Aorta (tissue), 5 donors: ENCODE data around the gene PDE4D. TPM values are rescaled to one million over a fixed set of nuclear protein-coding genes. Genes with fewer than 3 reads are reported as not detected.

Experiments used
- ATAC-seq: fragments of 200-7000 bp; cut with Tn5 transposase; one replicate; pipeline ENCODE4 v1.9.1; 2022; ENCODE audit warnings: moderate library complexity; ENCODE audit not compliant: low FRiP score
- DNase-seq, 2 donors: peaks; one replicate each; pipeline ENCODE4 v3.0.0-alpha.2; 2020
- H3K27ac ChIP-seq, 2 donors: one replicate each; pipeline ENCODE4 v1.5.1; 2013; ENCODE audit warnings: low read length in 2 of 2, mild to moderate bottlenecking in 2 of 2, moderate library complexity in 2 of 2, control low read depth in 1 of 2, inconsistent platforms in 1 of 2, low read depth in 1 of 2
- H3K27me3 ChIP-seq, 2 donors: one replicate each; pipeline ENCODE4 v1.6.1; 2013; ENCODE audit warnings: control low read depth in 1 of 2, low read length in 1 of 2, mild to moderate bottlenecking in 1 of 2, moderate library complexity in 1 of 2; ENCODE audit not compliant: insufficient read depth in 2 of 2, control insufficient read depth in 1 of 2
- H3K36me3 ChIP-seq, 2 donors: one replicate each; pipeline ENCODE4 v1.6.1; 2013; ENCODE audit warnings: control low read depth in 1 of 2, low read length in 1 of 2, mild to moderate bottlenecking in 1 of 2; ENCODE audit not compliant: insufficient read depth in 2 of 2, control insufficient read depth in 1 of 2
- H3K4me1 ChIP-seq, 2 donors: one replicate each; pipeline ENCODE4 v1.6.1; 2013; ENCODE audit warnings: low read length in 2 of 2, control low read depth in 1 of 2, mild to moderate bottlenecking in 1 of 2, moderate library complexity in 1 of 2; ENCODE audit not compliant: insufficient read depth in 2 of 2, control insufficient read depth in 1 of 2
- H3K4me3 ChIP-seq, 2 donors: one replicate each; pipeline ENCODE4 v1.5.1; 2013; ENCODE audit warnings: low read length in 2 of 2, control low read depth in 1 of 2, mild to moderate bottlenecking in 1 of 2
- H3K9me3 ChIP-seq: one replicate; pipeline ENCODE4 v1.6.1; 2013; ENCODE audit warnings: mild to moderate bottlenecking, low read length; ENCODE audit not compliant: control insufficient read depth
- WGBS, 2 donors: extraction: QIAGEN DNeasy Blood & Tissue Kit; methylation state at CpG; one replicate each; pipeline ENCODE4 v1.1.7; 2013; 5-methylcytosine and 5-hydroxymethylcytosine counted together
- intact Hi-C, 2 donors: fragments of 100-400 bp; cut with DNase I; formaldehyde crosslinking; loops; one replicate each; pipeline versions ENCODE4 v1.14.2 to v1.15.0; 2022
- polyA plus RNA-seq, 2 donors: library from polyadenylated mRNA; stranded (reverse); fragments of 200-250 nt; gene quantifications; one replicate each; pipeline ENCODE4 v1.2.3, GENCODE V29; 2013
- total RNA-seq, 2 donors: library from RNA; stranded (reverse); fragmentation: NEBNext Ultra II Directional; extraction: Animal tissue kit (Norgen Biotek cat#: 25700); gene quantifications; one replicate each; pipeline ENCODE4 v1.2.1, GENCODE V29; 2021
- donor health status: healthy with polysubstance abuse.
- donor health status: Bipolar disorder and iron deficiency.
- donor health status: DM: no; HTN: no; CAD: no.
- donor health status: DM: no; HTN: no; CAD: no.
- donor health status: DM: yes; HTN: yes; CAD: no.

PDE4D gene
- total and polyA plus RNA-seq, 4 donors = 2.4 to 112 (median 33.3) TPM

DNA sequence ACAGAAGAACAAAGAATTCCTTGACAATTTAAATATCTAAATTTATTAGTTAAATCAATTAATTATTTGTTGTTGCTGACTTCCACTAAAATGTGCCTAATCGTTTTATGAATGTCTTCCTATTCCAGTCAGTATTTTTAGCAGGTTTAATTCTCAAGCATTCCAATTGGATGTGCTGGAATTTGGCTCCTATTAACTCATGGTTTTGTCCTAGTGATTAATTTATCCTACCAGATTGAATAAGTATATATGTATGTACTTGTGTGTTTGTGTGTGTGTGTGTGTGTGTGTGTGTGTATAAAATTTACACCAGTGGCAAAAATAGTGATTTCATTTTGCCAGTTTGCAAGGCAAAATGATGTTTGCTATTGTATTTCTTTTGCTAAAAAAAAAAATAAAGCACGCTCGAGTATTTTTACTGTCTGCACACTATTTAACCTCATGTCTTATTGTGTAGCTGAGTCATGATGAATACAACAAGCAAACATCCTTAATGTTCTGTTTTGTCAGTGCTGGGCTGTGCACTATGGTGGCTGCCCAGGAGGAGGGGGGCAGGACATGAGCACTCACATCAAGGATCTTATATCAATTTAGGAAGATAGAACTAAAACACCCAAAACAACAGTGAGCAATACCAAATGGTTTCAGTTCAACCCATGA is 375.5 kb downstream of the PDE4D start:
- Histone ChIP-seq H3K27ac (no peak overlapping the region), H3K9me3 (no peaks in the 10 kb centered on the region), H3K36me3 (no peaks in the 10 kb centered on the region), H3K4me3 (no peak overlapping the region), H3K4me1 (peaks cover 0 to 7% of the 10 kb centered on the region in 2 donors), H3K27me3 (no peaks in the 10 kb centered on the region)
- intact Hi-C loops = no loop called here
- DNase-seq = no peak
- WGBS, 2 donors = 15 to 17% methylated on average over 3 of the region's 3 CpGs
- ATAC-seq = no peak

DNA sequence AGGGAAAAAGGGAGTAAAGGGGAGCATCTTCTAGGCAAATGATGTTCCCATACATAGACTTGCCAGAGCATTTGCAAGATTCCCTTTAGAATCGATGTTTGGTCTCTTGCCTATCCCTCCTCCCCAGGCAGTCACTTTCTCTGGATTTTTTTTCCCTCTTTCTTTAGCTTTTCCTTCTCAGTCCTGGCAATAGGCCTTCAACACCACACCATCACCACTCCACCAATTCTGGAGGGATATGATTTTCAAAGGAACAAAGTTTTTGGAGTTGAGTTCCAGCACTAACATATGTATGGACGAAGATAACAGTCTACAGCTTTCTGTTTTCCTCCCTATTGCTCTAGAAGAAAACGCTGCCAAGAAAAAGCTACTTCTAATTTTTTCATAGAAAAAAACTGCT is 377.4 kb downstream of the PDE4D start:
- DNase-seq (no peak), ATAC-seq (no peak)
- Histone ChIP-seq H3K36me3 (no peaks in the 10 kb centered on the region), H3K27me3 (no peaks in the 10 kb centered on the region), H3K4me1 (peaks cover 0 to 7% of the 10 kb centered on the region in 2 donors), H3K9me3 (no peaks in the 10 kb centered on the region), H3K4me3 (no peak overlapping the region), H3K27ac (no peak overlapping the region)
- 29 to 39% methylated on average over 3 of the region's 3 CpGs for WGBS, 2 donors
- intact Hi-C loops = no loop called here

DNA sequence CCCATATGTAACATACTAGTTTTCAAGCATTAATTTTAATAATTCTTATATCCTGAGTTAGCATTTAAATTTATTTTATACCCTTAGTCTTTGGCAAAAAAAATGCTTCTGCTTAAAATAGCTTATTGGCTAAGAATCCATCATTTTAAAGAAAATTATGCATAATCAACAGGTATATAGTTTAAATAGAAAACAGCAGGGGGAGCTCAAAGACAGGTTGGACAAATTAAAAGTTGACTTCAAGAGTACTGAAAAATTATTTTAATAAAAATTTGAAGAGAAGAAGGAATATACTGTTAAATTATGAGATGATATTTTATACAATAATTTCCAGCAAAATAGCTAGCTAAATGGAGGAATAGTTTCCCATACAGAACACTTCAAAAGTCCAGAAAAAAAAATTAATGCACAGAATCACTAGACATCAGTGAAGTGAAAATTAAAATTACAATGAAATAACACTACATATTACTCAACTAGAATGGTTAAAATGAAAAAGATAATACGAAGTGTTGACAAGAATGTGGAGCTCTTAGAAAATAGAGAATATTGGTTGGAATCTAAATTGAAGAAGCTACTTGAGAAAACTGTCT is 387.1 kb downstream of the PDE4D start:
- WGBS, 2 donors = 68 to 71% methylated on average over 1 of the region's 1 CpG
- H3K4me1 ChIP-seq = no peaks in the 10 kb centered on the region
- no peak for DNase-seq
- H3K9me3 ChIP-seq = no peaks in the 10 kb centered on the region
- no peak overlapping the region for H3K4me3 ChIP-seq
- H3K36me3 ChIP-seq = no peaks in the 10 kb centered on the region
- H3K27ac ChIP-seq = no peak overlapping the region
- no peak for ATAC-seq
- intact Hi-C loops = loop anchor here (5.0 kb wide), 3 partner anchors 166 to 291 kb away; no protein-coding TSS in a partner anchor
- H3K27me3 ChIP-seq = no peaks in the 10 kb centered on the region

DNA sequence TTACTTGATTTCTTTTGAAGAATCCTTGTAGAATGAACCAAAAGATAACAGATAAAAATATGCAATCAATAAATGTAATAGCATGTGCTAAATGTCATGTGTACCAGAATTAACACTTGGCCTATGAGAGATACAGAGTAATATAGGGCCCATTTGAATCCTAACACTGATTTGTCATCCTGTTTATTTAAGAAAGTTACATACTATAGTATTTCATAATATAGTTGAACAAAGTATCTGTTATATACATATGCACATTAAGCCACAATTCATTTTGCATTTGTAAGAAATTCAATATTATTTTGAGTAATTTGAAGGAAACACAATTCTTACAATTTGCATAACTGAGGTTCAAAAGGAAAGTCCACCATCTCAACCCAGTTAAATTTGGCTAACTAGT is 389.5 kb downstream of the PDE4D start:
- no peaks in the 10 kb centered on the region for H3K9me3 ChIP-seq
- H3K27me3 ChIP-seq = no peaks in the 10 kb centered on the region
- no peak for ATAC-seq
- H3K4me1 ChIP-seq = no peaks in the 10 kb centered on the region
- no peak overlapping the region for H3K27ac ChIP-seq
- DNase-seq = no peak
- H3K36me3 ChIP-seq = no peaks in the 10 kb centered on the region
- H3K4me3 ChIP-seq = no peak overlapping the region
- intact Hi-C loops = no loop called here

DNA sequence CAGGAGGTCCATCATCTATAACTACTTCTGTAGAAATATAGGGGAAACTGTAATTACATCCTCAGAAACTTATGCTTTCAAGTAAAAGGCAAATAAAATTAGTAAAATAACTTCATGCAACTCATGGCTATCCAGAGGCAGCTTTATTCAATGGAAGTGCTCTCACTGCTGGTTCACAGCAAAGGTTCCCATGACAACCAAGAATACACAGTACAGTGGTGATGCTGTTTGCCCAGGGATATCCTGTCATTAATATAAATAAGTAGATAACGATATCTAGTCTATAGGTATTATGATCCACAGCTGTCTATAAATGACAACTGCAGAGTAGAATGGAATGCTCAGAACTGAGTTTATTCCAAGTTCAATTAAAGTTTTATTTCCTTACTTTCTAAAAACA is 390.3 kb downstream of the PDE4D start:
- no peaks in the 10 kb centered on the region for H3K27me3 ChIP-seq
- no peak for DNase-seq
- no peak for ATAC-seq
- 70 to 72% methylated on average over 1 of the region's 1 CpG for WGBS, 2 donors
- H3K36me3 ChIP-seq = no peaks in the 10 kb centered on the region
- no peak overlapping the region for H3K27ac ChIP-seq
- intact Hi-C loops = no loop called here
- H3K4me1 ChIP-seq = no peaks in the 10 kb centered on the region
- no peak overlapping the region for H3K4me3 ChIP-seq
- H3K9me3 ChIP-seq = no peaks in the 10 kb centered on the region

DNA sequence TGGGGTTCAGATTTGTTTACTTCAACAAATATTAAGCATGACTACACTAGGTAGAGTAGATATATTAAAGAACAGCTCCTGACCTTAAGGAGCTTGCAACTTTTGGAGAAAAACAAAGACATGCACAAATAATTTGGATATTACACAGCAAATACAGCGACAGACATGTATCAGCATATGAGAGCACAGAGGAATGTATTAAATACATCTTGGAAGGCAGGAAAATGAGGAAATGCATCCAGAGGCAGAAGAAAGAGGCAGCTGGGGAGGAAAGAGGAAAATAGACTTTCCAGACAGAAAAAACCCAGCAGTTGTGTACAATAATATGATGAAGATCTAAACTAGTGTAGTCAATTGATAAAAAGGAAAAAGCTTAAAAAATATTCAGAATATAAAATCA is 392.2 kb downstream of the PDE4D start:
- DNase-seq (no peak), ATAC-seq (no peak)
- Histone ChIP-seq H3K27me3 (no peaks in the 10 kb centered on the region), H3K9me3 (no peaks in the 10 kb centered on the region), H3K36me3 (no peaks in the 10 kb centered on the region), H3K27ac (no peak overlapping the region), H3K4me1 (no peaks in the 10 kb centered on the region), H3K4me3 (no peak overlapping the region)
- intact Hi-C loops = no loop called here
- WGBS, 2 donors = 71 to 78% methylated on average over 1 of the region's 1 CpG

DNA sequence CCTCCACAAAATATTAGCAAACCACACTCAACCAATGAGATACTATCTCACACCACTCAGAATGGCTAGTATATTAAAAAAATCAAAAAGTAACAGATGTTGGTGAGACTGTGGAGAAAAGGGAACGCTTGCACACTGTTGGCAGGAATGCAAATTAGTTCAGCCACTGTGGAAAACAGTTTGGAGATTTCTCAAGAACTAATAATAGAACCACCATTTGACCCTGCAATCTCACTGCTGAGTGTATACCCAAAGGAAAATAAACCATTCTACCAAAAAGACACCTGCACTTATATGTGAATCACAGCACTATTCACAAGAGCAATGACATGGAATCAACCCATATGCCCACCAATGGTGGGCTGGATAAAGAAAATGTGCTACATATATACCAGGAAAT is 393.5 kb downstream of the PDE4D start:
- Histone ChIP-seq H3K27me3 (no peaks in the 10 kb centered on the region), H3K36me3 (no peaks in the 10 kb centered on the region), H3K9me3 (no peaks in the 10 kb centered on the region), H3K27ac (no peak overlapping the region), H3K4me1 (no peaks in the 10 kb centered on the region), H3K4me3 (no peak overlapping the region)
- WGBS, 2 donors = 20 to 35% methylated on average over 1 of the region's 1 CpG
- DNase-seq (no peak), ATAC-seq (no peak)
- intact Hi-C loops = no loop called here

DNA sequence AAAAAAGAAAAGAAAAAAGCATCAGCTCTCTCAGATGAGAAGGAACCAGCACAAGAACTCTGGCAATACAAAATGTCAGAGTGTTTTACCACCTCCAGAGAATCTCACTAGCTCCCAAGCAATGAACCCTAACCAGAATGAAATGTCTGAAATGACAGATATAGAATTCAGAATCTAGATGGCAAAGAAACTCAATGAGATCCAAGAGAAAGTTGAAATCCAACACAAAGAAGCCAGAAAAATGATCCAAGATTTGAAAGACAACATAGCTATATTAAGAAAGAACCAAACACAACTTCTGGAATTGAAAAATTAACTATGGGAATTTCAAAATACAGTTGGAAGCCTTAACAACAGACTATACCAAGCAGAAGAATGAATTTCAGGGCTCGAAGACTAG is 396.3 kb downstream of the PDE4D start:
- no peaks in the 10 kb centered on the region for H3K36me3 ChIP-seq
- no peak overlapping the region for H3K27ac ChIP-seq
- intact Hi-C loops = no loop called here
- H3K9me3 ChIP-seq = no peaks in the 10 kb centered on the region
- no peak for DNase-seq
- no peak overlapping the region for H3K4me3 ChIP-seq
- 92 to 93% methylated on average over 1 of the region's 1 CpG for WGBS, 2 donors
- H3K27me3 ChIP-seq = no peaks in the 10 kb centered on the region
- H3K4me1 ChIP-seq = no peaks in the 10 kb centered on the region
- no peak for ATAC-seq

DNA sequence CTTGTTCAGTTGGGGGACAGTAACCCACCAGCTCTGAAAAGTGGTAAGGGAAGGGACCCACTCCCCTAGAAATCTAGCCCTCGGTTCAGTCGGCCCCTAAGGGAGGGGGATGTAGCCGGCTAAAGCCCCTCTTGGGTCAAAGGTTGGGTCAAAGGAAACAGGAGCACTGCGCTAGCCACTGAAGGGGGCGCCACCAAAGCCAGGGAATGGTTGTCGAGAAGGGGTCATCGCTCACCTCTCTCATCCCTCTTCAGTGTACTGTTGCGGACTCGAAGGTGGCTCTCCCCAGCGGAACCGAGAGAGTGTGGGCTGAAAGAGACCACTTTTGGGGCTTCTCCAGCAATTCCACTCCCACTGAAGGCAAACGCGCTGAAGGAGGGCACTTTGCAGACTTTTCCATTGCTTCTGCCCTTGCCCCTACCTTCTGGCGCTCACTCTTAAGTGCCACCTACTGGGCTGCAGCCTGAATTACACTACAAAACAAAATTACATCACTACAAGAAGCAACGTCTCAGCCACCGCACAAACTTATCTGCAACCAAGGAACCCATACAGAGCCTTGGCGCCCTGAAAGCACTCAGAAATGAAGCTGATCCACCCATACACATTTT is 396.9 kb downstream of the PDE4D start:
- ATAC-seq = no peak
- no peaks in the 10 kb centered on the region for H3K27me3 ChIP-seq
- intact Hi-C loops = no loop called here
- no peak for DNase-seq
- H3K9me3 ChIP-seq = no peaks in the 10 kb centered on the region
- no peak overlapping the region for H3K4me3 ChIP-seq
- H3K27ac ChIP-seq = no peak overlapping the region
- 91 to 93% methylated on average over 17 of the region's 17 CpGs for WGBS, 2 donors
- H3K36me3 ChIP-seq = no peaks in the 10 kb centered on the region
- H3K4me1 ChIP-seq = no peaks in the 10 kb centered on the region
